GM23248 (cell line): ENCODE measurements around the gene RAN.

Experiments used
- EZH2 ChIP-seq: fragments of 200-600 bp; sonication (generic); IDR thresholded peaks from 2 replicates; pipeline ENCODE4 v1.6.1; 2018; ENCODE audit warnings: antibody characterized with exemption, mild to moderate bottlenecking; ENCODE audit not compliant: insufficient read depth, poor library complexity, severe bottlenecking
- EZH2phosphoT487 ChIP-seq: fragments of 200-600 bp; sonication (generic); IDR thresholded peaks from 2 replicates; pipeline ENCODE4 v1.6.1; 2018; ENCODE audit warnings: antibody characterized with exemption, moderate library complexity, mild to moderate bottlenecking, low read depth; ENCODE audit not compliant: insufficient read depth

GRCh38 chr12:130871286-130872178 lies at the start of gene RAN:
- TF ChIP-seq EZH2 (no peak), EZH2phosphoT487 (no peak)
